Measurements from ENCODE around the gene YARS2. TPM values are rescaled to one million over a fixed set of nuclear protein-coding genes. Genes with fewer than 3 reads are reported as not detected.
"Not testable (repeated sequence)": the region's sequence is repeated elsewhere in the genome, so short reads cannot be mapped to it uniquely, and the experiment has no call there.

The YARS2 gene
- total and polyA plus RNA-seq, 9 of the 15 experiments (the other 6 are each of a cell fraction or from before 2014, with no cell fraction given) = 15.2 to 40.9 (median 28.7) TPM

- TF ChIP-seq ESRRB (CRISPR knock-in tag; IDR thresholded peaks at IDR 0.05; ENCODE audit: borderline replicate concordance) = no peak
- TF ChIP-seq ZNF140 (CRISPR knock-in tag; IDR thresholded peaks at IDR 0.05) = no peak
- TF ChIP-seq ZNF121 (CRISPR knock-in tag; conservative IDR thresholded peaks at IDR 0.05) = no peak
- no peak for TF ChIP-seq KLF1 (tag; IDR thresholded peaks at IDR 0.05)
- no peak for TF ChIP-seq ZFX (CRISPR knock-in tag; IDR thresholded peaks at IDR 0.05)
Observed at GRCh38 chr12:32702473-32702872, 53.2 kb downstream of the YARS2 start (continued).

GRCh38 chr12:32699437-32699836 lies 56.3 kb downstream of the YARS2 start:
- H3K36me3 ChIP-seq (ENCODE audit: control insufficient read depth, insufficient read depth, low read length); FAIRE-seq; H4K20me1 ChIP-seq (replicated peaks; ENCODE audit: control insufficient read depth, insufficient read depth, low read length); intact Hi-C loops (cut with micrococcal nuclease); H3K4me2 ChIP-seq (ENCODE audit: insufficient read depth, low read length); H3K9me3 ChIP-seq (replicated peaks; ENCODE audit: control insufficient read depth, insufficient read depth, low read depth, low read length); H3K9ac ChIP-seq (ENCODE audit: insufficient read depth in 1 of 2, low read depth in 2 of 2, low read length in 2 of 2); H3K4me3 ChIP-seq; CTCF ChIA-PET (ENCODE audit: low intra/inter-chr PET ratio); ATAC-seq; H3K9me1 ChIP-seq (ENCODE audit: control insufficient read depth, insufficient read depth, low read length); H3K27ac ChIP-seq (ENCODE audit: extremely low read depth, low read depth, low read length); H2AFZ ChIP-seq (ENCODE audit: low read depth, low read length); in situ Hi-C loops (cut with MboI); H3K27me3 ChIP-seq (ENCODE audit: control insufficient read depth in 2 of 2, insufficient read depth in 2 of 2, low read length in 2 of 2); H3K4me1 ChIP-seq (replicated peaks in 1 of 2; ENCODE audit: control insufficient read depth in 2 of 2, insufficient read depth in 2 of 2, low read length in 2 of 2); DNase-seq (ENCODE audit: extremely low read depth in 1 of 4, low spot score in 3 of 4); BruUV-seq (replicated peaks): not testable (repeated sequence)
- peaks cover 50% of the 10 kb centered on the region for H3K79me2 ChIP-seq (ENCODE audit: control insufficient read depth, insufficient read depth, low read length)
- POLR2A ChIA-PET = interaction anchor here (1.2 kb wide), 1 partner anchor 10 kb away, joined by 4 read pairs; no protein-coding TSS in a partner anchor
- 93% methylated on average over 7 of the region's 8 CpGs for whole genome bisulfite sequencing (ENCODE audit: insufficient coverage, low coverage, missing lambda C conversion rate)

Data from K562 (cell line).